HepG2 (cell line): ENCODE measurements around the gene AKAP6. TPM values are rescaled to one million over a fixed set of nuclear protein-coding genes. Genes with fewer than 3 reads are reported as not detected.

Experiments
- ATAC-seq: fragments of 200-7000 bp; cut with Tn5 transposase; 3 replicates; pipeline ENCODE4 v1.9.1; 2020; ENCODE audit warnings: mild to moderate bottlenecking, moderate library complexity
- BruUV-seq: library from RNA; stranded (reverse); fragments of 400-500 nt; replicated peaks from 2 replicates; lab custom pipeline; 2021; lab: Mats Ljungman, UMichigan
- CTCF ChIA-PET: fragments of 300-600 bp; formaldehyde crosslinking; extraction: SDS; loops from one replicate; lab custom pipeline; 2021; ENCODE audit warnings: low total read pairs, inconsistent platforms, low intra/inter-chr PET ratio; lab: Yijun Ruan, JAX
- POLR2A ChIA-PET: fragments of 350-600 bp; sonication (Branson Sonifier 250); formaldehyde crosslinking; loops from one replicate; lab custom pipeline; 2020; ENCODE audit warnings: antibody characterized with exemption, inconsistent platforms; lab: Yijun Ruan, JAX
- DNase-seq: peaks from one replicate; pipeline ENCODE4 v3.0.0-alpha.2; 2015; ENCODE audit warnings: low spot score
- FAIRE-seq: peaks from 3 replicates; lab custom pipeline; 2011; peaks lifted over from hg19 to GRCh38; lab: Jason Lieb, UNC
- H2AFZ ChIP-seq: one replicate; pipeline ENCODE4 v1.6.1; 2011; ENCODE audit warnings: low read length, inconsistent platforms
- H3K27ac ChIP-seq: fragments of 300-600 bp; 3 replicates; pipeline ENCODE4 v1.8.0; 2011; ENCODE audit warnings: mixed run types, mild to moderate bottlenecking, mixed read lengths, low read length, inconsistent platforms; ENCODE audit not compliant: insufficient read depth; ENCODE audit errors: extremely low read length
- H3K27me3 ChIP-seq, 2 experiments: fragments of 200-600 bp in 1 of 2; 2 replicates in 1 of 2; 3 replicates in 1 of 2; pipeline versions ENCODE4 v1.6.0 to v1.8.0; 2011; ENCODE audit warnings: low read length in 2 of 2, mild to moderate bottlenecking in 2 of 2, moderate library complexity in 2 of 2, inconsistent platforms in 1 of 2; ENCODE audit not compliant: insufficient read depth in 2 of 2, control insufficient read depth in 1 of 2
- H3K36me3 ChIP-seq, 2 experiments: fragments of 200-600 bp in 1 of 2; replicated peaks in 1 of 2; 2 replicates in 1 of 2; 3 replicates in 1 of 2; pipeline versions ENCODE4 v1.5.1 to v1.8.0; 2011; ENCODE audit warnings: low read length in 2 of 2, inconsistent platforms in 1 of 2; ENCODE audit not compliant: insufficient read depth in 2 of 2, control insufficient read depth in 1 of 2
- H3K4me1 ChIP-seq: 2 replicates; pipeline ENCODE4 v1.5.1; 2012; ENCODE audit warnings: low read length, inconsistent platforms; ENCODE audit not compliant: insufficient read depth
- H3K4me2 ChIP-seq: 2 replicates; pipeline ENCODE4 v1.6.0; 2011; ENCODE audit warnings: low read depth, low read length, inconsistent platforms
- H3K4me3 ChIP-seq, 3 experiments: fragments of 200-600 bp in 1 of 3; sonication (generic), shearing (Covaris generic) in 1 of 3; replicated peaks in 1 of 3; 2 replicates each; pipeline ENCODE4 v1.5.1; 2011 to 2016; ENCODE audit warnings: low read length in 3 of 3, inconsistent platforms in 2 of 3, low read depth in 2 of 3, mild to moderate bottlenecking in 2 of 3, control low read depth in 1 of 3, mixed read lengths in 1 of 3; ENCODE audit not compliant: insufficient read depth in 1 of 3
- H3K79me2 ChIP-seq: one replicate; pipeline ENCODE4 v1.6.1; 2011; ENCODE audit warnings: low read length, inconsistent platforms; ENCODE audit not compliant: insufficient read depth
- H3K9ac ChIP-seq: 2 replicates; pipeline ENCODE4 v1.6.0; 2011; ENCODE audit warnings: mild to moderate bottlenecking, low read depth, low read length, inconsistent platforms; ENCODE audit not compliant: insufficient read depth
- H3K9me3 ChIP-seq: 2 replicates; pipeline ENCODE4 v1.5.1; 2012; ENCODE audit warnings: mild to moderate bottlenecking, low read length
- H4K20me1 ChIP-seq: 2 replicates; pipeline ENCODE4 v1.6.0; 2011; ENCODE audit warnings: inconsistent platforms, mild to moderate bottlenecking, low read length, moderate library complexity; ENCODE audit not compliant: insufficient read depth
- JARID2 ChIP-seq: sonication (generic); formaldehyde crosslinking; IDR thresholded peaks from 2 replicates; pipeline ENCODE4 v1.8.1; 2023; ENCODE audit warnings: missing genetic modification reagents, inconsistent platforms; ENCODE audit not compliant: insufficient replicate concordance
- PHF5A ChIP-seq: IDR thresholded peaks from one replicate; pipeline ENCODE4 v1.6.1; 2018; ENCODE audit warnings: low read depth, missing genetic modification reagents; ENCODE audit not compliant: unreplicated experiment
- POLR2G ChIP-seq: fragments of 200-400 bp; formaldehyde crosslinking; IDR thresholded peaks from 2 replicates; pipeline ENCODE4 v1.6.1; 2018; ENCODE audit warnings: mild to moderate bottlenecking, low read depth, low read length, moderate library complexity
- RAD21 ChIP-seq: fragments of 450-650 bp; formaldehyde crosslinking; IDR thresholded peaks from 2 replicates; pipeline ENCODE4 v1.5.0; 2020; ENCODE audit warnings: mild to moderate bottlenecking
- RXRB ChIP-seq: IDR thresholded peaks from 2 replicates; pipeline ENCODE4 v1.6.1; 2016; ENCODE audit warnings: borderline replicate concordance, missing genetic modification reagents, missing compliant biosample characterization
- THYN1 ChIP-seq: sonication (generic); formaldehyde crosslinking; IDR thresholded peaks from 2 replicates; pipeline ENCODE4 v1.8.1; 2023; ENCODE audit warnings: low read depth, mild to moderate bottlenecking, moderate library complexity, missing genetic modification reagents, borderline replicate concordance
- ZFP36L1 ChIP-seq: sonication (generic); formaldehyde crosslinking; IDR thresholded peaks from 2 replicates; pipeline ENCODE4 v1.8.0; 2022; ENCODE audit warnings: mild to moderate bottlenecking, missing genetic modification reagents, moderate library complexity
- ZFP41 ChIP-seq: sonication (generic); formaldehyde crosslinking; IDR thresholded peaks from 2 replicates; pipeline ENCODE4 v1.4.0; 2020; ENCODE audit warnings: mild to moderate bottlenecking, missing genetic modification reagents, borderline replicate concordance
- ZNF512 ChIP-seq: sonication (generic); formaldehyde crosslinking; IDR thresholded peaks from 2 replicates; pipeline ENCODE4 v1.4.0; 2020; ENCODE audit warnings: mild to moderate bottlenecking, missing genetic modification reagents
- WGBS: methylation state at CpG from one replicate; pipeline ENCODE4 v1.1.6; 2017; ENCODE audit warnings: low lambda C conversion rate; 5-methylcytosine and 5-hydroxymethylcytosine counted together
- in situ Hi-C: cut with HindIII; loops from 2 replicates; pipeline ENCODE4 v1.10.0; 2017; ENCODE audit warnings: low pct_unique_long_range_greater_than_20kb; ENCODE audit not compliant: extremely low pct_ligation_motif_present
- intact Hi-C: fragments of 100-400 bp; cut with micrococcal nuclease; formaldehyde crosslinking; loops from one replicate; pipeline ENCODE4 v1.10.0; 2022; ENCODE audit not compliant: unreplicated experiment
- polyA plus RNA-seq, 8 experiments: library from polyadenylated mRNA; depleted of rRNA in 3 of 8; stranded (reverse) in 7 of 8; unstranded in 1 of 8; fragments of >200 nt; fragmentation: Illumina TruSeq in 4 of 8; extraction: Trizol in 4 of 8; gene quantifications; 2 replicates each; pipeline versions ENCODE4 v1.2.1 to v1.2.3, GENCODE V29; 2011 to 2016; ENCODE audit warnings: low read depth in 4 of 8, missing spikeins in 1 of 8, mixed read lengths in 1 of 8; ENCODE audit not compliant: insufficient read depth in 1 of 8
- total RNA-seq, 5 experiments: library from RNA; depleted of rRNA; stranded (reverse); fragments of >200 nt; fragmentation: Illumina TruSeq; extraction: Trizol; gene quantifications; 2 replicates each; pipeline ENCODE4 v1.2.3, GENCODE V29; 2016; ENCODE audit warnings: low read depth in 1 of 5
- TF ChIP-seq, protein P1 (sequence below): sonication (generic); formaldehyde crosslinking; IDR thresholded peaks from 2 replicates; pipeline ENCODE4 v1.4.0; 2020; ENCODE audit warnings: missing genetic modification reagents, borderline replicate concordance
- TF ChIP-seq, protein P2 (sequence below): sonication (generic); formaldehyde crosslinking; IDR thresholded peaks from 2 replicates; pipeline ENCODE4 v1.5.0; 2020; ENCODE audit warnings: missing genetic modification reagents

Gene AKAP6
- total and polyA plus RNA-seq, 2 of the 13 experiments (the other 11 are each of a cell fraction or from before 2014, with no cell fraction given), result 1.4 TPM

- H3K4me2 ChIP-seq, result no peak overlapping the region
- no TSS peak for BruUV-seq
- no peak for ATAC-seq
Observed at GRCh38 chr14:32514681-32515080, 185.6 kb downstream of the AKAP6 start.

DNA sequence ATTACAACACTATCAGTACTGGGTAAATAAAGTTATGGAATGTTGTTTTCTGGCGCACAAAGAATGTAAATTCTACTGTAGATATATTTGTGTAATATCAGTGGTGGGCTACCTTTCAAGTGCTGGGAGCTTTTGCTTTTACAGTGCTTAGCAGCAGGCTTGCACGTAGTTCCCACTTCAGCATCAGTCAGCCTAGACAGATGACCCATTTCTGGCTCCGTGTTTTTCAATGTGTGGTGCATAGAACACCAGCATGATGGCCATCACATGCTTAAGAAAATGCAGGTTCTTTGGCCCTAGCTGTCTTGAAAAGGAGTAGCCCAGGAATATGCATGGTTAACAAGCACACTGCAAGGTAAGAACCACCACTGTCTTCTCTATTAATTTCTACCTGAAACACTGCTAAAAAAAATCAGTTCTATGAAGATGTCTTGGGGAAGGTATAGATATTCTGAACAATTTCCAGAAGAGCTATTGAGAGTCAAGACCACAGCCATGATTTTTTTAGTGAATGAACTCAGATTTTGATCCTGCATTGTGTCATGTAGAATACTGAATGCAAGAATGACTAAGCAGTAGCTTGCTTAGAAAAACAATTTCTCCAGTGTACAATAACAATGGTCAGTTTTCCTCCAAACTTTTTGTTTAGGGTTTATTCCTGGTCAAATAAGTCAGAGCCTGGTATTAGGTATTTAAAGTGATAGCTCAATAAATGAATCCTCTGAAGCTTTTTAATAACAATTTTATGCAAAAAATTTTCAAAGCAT lies 195.7 kb downstream of the AKAP6 start:
- 0% methylated on average over 3 of the region's 3 CpGs for WGBS
- H3K4me2 ChIP-seq, result no peak overlapping the region
- TF ChIP-seq ZFP41 (CRISPR knock-in tag) (no peak), PHF5A (CRISPR knock-in tag) (no peak), THYN1 (CRISPR knock-in tag) (no peak), ZFP36L1 (CRISPR knock-in tag) (no peak), POLR2G (no peak), ZNF512 (CRISPR knock-in tag) (no peak)
- TF ChIP-seq, protein P1, sequence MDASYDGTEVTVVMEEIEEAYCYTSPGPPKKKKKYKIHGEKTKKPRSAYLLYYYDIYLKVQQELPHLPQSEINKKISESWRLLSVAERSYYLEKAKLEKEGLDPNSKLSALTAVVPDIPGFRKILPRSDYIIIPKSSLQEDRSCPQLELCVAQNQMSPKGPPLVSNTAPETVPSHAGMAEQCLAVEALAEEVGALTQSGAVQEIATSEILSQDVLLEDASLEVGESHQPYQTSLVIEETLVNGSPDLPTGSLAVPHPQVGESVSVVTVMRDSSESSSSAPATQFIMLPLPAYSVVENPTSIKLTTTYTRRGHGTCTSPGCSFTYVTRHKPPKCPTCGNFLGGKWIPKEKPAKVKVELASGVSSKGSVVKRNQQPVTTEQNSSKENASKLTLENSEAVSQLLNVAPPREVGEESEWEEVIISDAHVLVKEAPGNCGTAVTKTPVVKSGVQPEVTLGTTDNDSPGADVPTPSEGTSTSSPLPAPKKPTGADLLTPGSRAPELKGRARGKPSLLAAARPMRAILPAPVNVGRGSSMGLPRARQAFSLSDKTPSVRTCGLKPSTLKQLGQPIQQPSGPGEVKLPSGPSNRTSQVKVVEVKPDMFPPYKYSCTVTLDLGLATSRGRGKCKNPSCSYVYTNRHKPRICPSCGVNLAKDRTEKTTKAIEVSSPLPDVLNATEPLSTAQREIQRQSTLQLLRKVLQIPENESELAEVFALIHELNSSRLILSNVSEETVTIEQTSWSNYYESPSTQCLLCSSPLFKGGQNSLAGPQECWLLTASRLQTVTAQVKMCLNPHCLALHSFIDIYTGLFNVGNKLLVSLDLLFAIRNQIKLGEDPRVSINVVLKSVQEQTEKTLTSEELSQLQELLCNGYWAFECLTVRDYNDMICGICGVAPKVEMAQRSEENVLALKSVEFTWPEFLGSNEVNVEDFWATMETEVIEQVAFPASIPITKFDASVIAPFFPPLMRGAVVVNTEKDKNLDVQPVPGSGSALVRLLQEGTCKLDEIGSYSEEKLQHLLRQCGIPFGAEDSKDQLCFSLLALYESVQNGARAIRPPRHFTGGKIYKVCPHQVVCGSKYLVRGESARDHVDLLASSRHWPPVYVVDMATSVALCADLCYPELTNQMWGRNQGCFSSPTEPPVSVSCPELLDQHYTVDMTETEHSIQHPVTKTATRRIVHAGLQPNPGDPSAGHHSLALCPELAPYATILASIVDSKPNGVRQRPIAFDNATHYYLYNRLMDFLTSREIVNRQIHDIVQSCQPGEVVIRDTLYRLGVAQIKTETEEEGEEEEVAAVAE (CRISPR knock-in tag), result no peak

More at GRCh38 chr14:32514681-32515080, 185.6 kb downstream of the AKAP6 start:
- FAIRE-seq (no peak), DNase-seq (no peak)
- Histone ChIP-seq H3K9me3 (no peaks in the 10 kb centered on the region), H3K79me2 (no peaks in the 10 kb centered on the region), H2AFZ (no peak overlapping the region), H3K4me1 (0 out of 2 replicates have a peak, but pooled peaks cover 3% of the 10 kb centered on the region), H3K27me3 (no peaks in the 10 kb centered on the region), H3K4me3 (no peak overlapping the region), H3K9ac (no peak overlapping the region), H3K36me3 (no peaks in the 10 kb centered on the region), H4K20me1 (no peaks in the 10 kb centered on the region), H3K27ac (no peak overlapping the region)
- TF ChIP-seq JARID2 (CRISPR knock-in tag) (no peak), RXRB (CRISPR knock-in tag) (no peak), RAD21 (no peak)
- TF ChIP-seq, protein P2, sequence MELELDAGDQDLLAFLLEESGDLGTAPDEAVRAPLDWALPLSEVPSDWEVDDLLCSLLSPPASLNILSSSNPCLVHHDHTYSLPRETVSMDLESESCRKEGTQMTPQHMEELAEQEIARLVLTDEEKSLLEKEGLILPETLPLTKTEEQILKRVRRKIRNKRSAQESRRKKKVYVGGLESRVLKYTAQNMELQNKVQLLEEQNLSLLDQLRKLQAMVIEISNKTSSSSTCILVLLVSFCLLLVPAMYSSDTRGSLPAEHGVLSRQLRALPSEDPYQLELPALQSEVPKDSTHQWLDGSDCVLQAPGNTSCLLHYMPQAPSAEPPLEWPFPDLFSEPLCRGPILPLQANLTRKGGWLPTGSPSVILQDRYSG (CRISPR knock-in tag), result no peak
- in situ Hi-C loops, result no loop called here
- CTCF ChIA-PET, result no interaction called here
- intact Hi-C loops, result no loop called here
- POLR2A ChIA-PET, result no interaction called here

More for the DNA sequence above, 195.7 kb downstream of the AKAP6 start:
- CTCF ChIA-PET, result no interaction called here
- Histone ChIP-seq H3K27me3 (no peaks in the 10 kb centered on the region), H2AFZ (no peak overlapping the region), H3K79me2 (no peaks in the 10 kb centered on the region), H3K9ac (no peak overlapping the region), H3K9me3 (no peaks in the 10 kb centered on the region), H3K36me3 (no peaks in the 10 kb centered on the region), H3K27ac (no peak overlapping the region), H4K20me1 (no peaks in the 10 kb centered on the region), H3K4me3 (no peak overlapping the region), H3K4me1 (no peaks in the 10 kb centered on the region)
- no TSS peak for BruUV-seq
- FAIRE-seq, result no peak
- in situ Hi-C loops, result no loop called here
- DNase-seq, result no peak
- intact Hi-C loops, result no loop called here
- ATAC-seq, result no peak
- POLR2A ChIA-PET, result no interaction called here
